Measurements from ENCODE around the gene RGSL1. TPM values are rescaled to one million over a fixed set of nuclear protein-coding genes. Genes with fewer than 3 reads are reported as not detected.
A peak's percentile ranks its signal among the peaks of the same experiment; 100 is the strongest.

RGSL1 gene
- total and polyA plus RNA-seq, 3 experiments from 2014 or later = not detected

GRCh38 chr1:182587666-182588499 lies 137.9 kb downstream of the RGSL1 start:
- Mint-ChIP-seq H3K36me3 (peaks cover 11 to 51% (median 19%) of the 10 kb centered on the region in 3 donors), H3K4me3 (peak overlapping the region; percentile 92 to 99 (median 97)), H3K27ac (peak overlapping the region; percentile 98 to 100 (median 100)), H3K27me3 (peaks cover 0 to 3% of the 10 kb centered on the region in 2 donors), H3K4me1 (peaks cover 54 to 68% (median 64%) of the 10 kb centered on the region in 3 donors), H3K9me3 (no peaks in the 10 kb centered on the region)
- Histone ChIP-seq H3K4me1 (ENCODE audit: insufficient read depth, low read length) (peaks cover 47% of the 10 kb centered on the region), H3K27me3 (ENCODE audit: insufficient read depth, low read length, poor library complexity, severe bottlenecking) (no peaks in the 10 kb centered on the region), H3K27ac (ENCODE audit: low read depth, low read length) (peak overlapping the region; percentile 99), H3K9me3 (ENCODE audit: low read length) (no peaks in the 10 kb centered on the region), H3K4me3 (ENCODE audit: low read length) (peak overlapping the region; percentile 90), H3K36me3 (ENCODE audit: insufficient read depth, low read length) (peaks cover 4% of the 10 kb centered on the region)
- ChIA-PET CTCF (interaction anchor here (1.8 to 4.5 kb wide), 3 partner anchors 12 to 200 kb away, joined by 7 to 44 read pairs (median 9); no protein-coding TSS in a partner anchor), POLR2A (interaction anchor here (0.8 to 1.9 kb wide), 4 partner anchors 13 to 252 kb away, joined by 3 to 7 read pairs (median 6); partner anchors contain the start of gene NPL)
- DNase-seq = no peak

GRCh38 chr1:182588500-182589396 lies 138.8 kb downstream of the RGSL1 start, which contains the start of gene RNASEL:
Gene RNASEL (minus strand): TSS chr1:182589256. CDS start chr1:182586806, 2,450 bp downstream.
- Mint-ChIP-seq H3K27me3 (peaks cover 0 to 3% of the 10 kb centered on the region in 2 donors), H3K36me3 (peaks cover 11 to 42% (median 12%) of the 10 kb centered on the region in 3 donors), H3K27ac (peak within 1 kb of the TSS; percentile 98 to 100 (median 100)), H3K4me3 (peak within 1 kb of the TSS; percentile 92 to 99 (median 97)), H3K9me3 (no peaks in the 10 kb centered on the region), H3K4me1 (peaks cover 45 to 59% (median 56%) of the 10 kb centered on the region in 3 donors)
- Histone ChIP-seq H3K4me1 (ENCODE audit: insufficient read depth, low read length) (peaks cover 38% of the 10 kb centered on the region), H3K27me3 (ENCODE audit: insufficient read depth, low read length, poor library complexity, severe bottlenecking) (no peaks in the 10 kb centered on the region), H3K36me3 (ENCODE audit: insufficient read depth, low read length) (no peaks in the 10 kb centered on the region), H3K4me3 (ENCODE audit: low read length) (peak within 1 kb of the TSS; percentile 90), H3K27ac (ENCODE audit: low read depth, low read length) (peak within 1 kb of the TSS; percentile 99), H3K9me3 (ENCODE audit: low read length) (no peaks in the 10 kb centered on the region)
- CTCF ChIA-PET = interaction anchor here (1.3 to 4.5 kb wide), 4 partner anchors 11 to 199 kb away, joined by 6 to 44 read pairs (median 8); no protein-coding TSS in a partner anchor
- POLR2A ChIA-PET = interaction anchor here (0.8 to 1.9 kb wide), 6 partner anchors 12 to 258 kb away, joined by 3 to 7 read pairs (median 4); partner anchors contain the start of gene NPL
- peak; percentile 41 to 74 (median 64) for DNase-seq

- Mint-ChIP-seq H3K9me3 (no peaks in the 10 kb centered on the region), H3K4me3 (peak overlapping the region; percentile 92 to 99 (median 97)), H3K4me1 (peaks cover 38 to 52% (median 48%) of the 10 kb centered on the region in 3 donors), H3K27ac (peak overlapping the region; percentile 98 to 100 (median 100)), H3K27me3 (peaks cover 2 to 3% of the 10 kb centered on the region in 2 donors), H3K36me3 (peaks cover 7 to 35% (median 11%) of the 10 kb centered on the region in 3 donors)
- Histone ChIP-seq H3K27ac (ENCODE audit: low read depth, low read length) (no peak overlapping the region), H3K4me3 (ENCODE audit: low read length) (peak overlapping the region; percentile 90), H3K27me3 (ENCODE audit: insufficient read depth, low read length, poor library complexity, severe bottlenecking) (no peaks in the 10 kb centered on the region), H3K4me1 (ENCODE audit: insufficient read depth, low read length) (peaks cover 31% of the 10 kb centered on the region), H3K36me3 (ENCODE audit: insufficient read depth, low read length) (no peaks in the 10 kb centered on the region), H3K9me3 (ENCODE audit: low read length) (no peaks in the 10 kb centered on the region)
- ChIA-PET CTCF (interaction anchor here (1.3 to 4.5 kb wide), 4 partner anchors 10 to 198 kb away, joined by 6 to 44 read pairs (median 8); no protein-coding TSS in a partner anchor), POLR2A (interaction anchor here (1.3 to 1.9 kb wide), 4 partner anchors 12 to 250 kb away, joined by 3 to 7 read pairs (median 6); no protein-coding TSS in a partner anchor)
- no peak for DNase-seq
Observed at GRCh38 chr1:182589520-182589919, 139.6 kb downstream of the RGSL1 start.

- no peaks in the 10 kb centered on the region for H3K36me3 ChIP-seq (ENCODE audit: insufficient read depth, low read length)
- ChIA-PET POLR2A (interaction anchor here (1.3 kb wide), 1 partner anchor 199 kb away, joined by 3 read pairs; no protein-coding TSS in a partner anchor), CTCF (interaction anchor here (4.5 kb wide), 1 partner anchor 10 kb away, joined by 44 read pairs; no protein-coding TSS in a partner anchor)
- no peaks in the 10 kb centered on the region for H3K27me3 ChIP-seq (ENCODE audit: insufficient read depth, low read length, poor library complexity, severe bottlenecking)
- DNase-seq = no peak
- Mint-ChIP-seq H3K4me1 (peaks cover 34 to 48% (median 44%) of the 10 kb centered on the region in 3 donors), H3K27ac (peak overlapping the region; percentile 39 to 100 (median 100)), H3K36me3 (peaks cover 7 to 31% (median 11%) of the 10 kb centered on the region in 3 donors), H3K9me3 (no peaks in the 10 kb centered on the region), H3K4me3 (peak overlapping the region; percentile 92 to 99 (median 97)), H3K27me3 (peaks cover 2 to 3% of the 10 kb centered on the region in 2 donors)
- no peak overlapping the region for H3K4me3 ChIP-seq (ENCODE audit: low read length)
- peaks cover 27% of the 10 kb centered on the region for H3K4me1 ChIP-seq (ENCODE audit: insufficient read depth, low read length)
- H3K27ac ChIP-seq (ENCODE audit: low read depth, low read length) = no peak overlapping the region
- no peaks in the 10 kb centered on the region for H3K9me3 ChIP-seq (ENCODE audit: low read length)
Observed at GRCh38 chr1:182589931-182590330, 140.0 kb downstream of the RGSL1 start.

GRCh38 chr1:182595641-182596240 lies 145.8 kb downstream of the RGSL1 start:
- ChIA-PET CTCF (interaction anchor here (0.8 to 10.3 kb wide), 12 partner anchors 9 to 249 kb away, joined by 3 to 306 read pairs (median 3); partner anchors contain the start of gene NPL), POLR2A (no interaction called here)
- Mint-ChIP-seq H3K27ac (peak overlapping the region in 1 of 8 donors; percentile 33), H3K4me3 (no peak overlapping the region), H3K9me3 (no peaks in the 10 kb centered on the region), H3K27me3 (peaks cover 3 to 7% of the 10 kb centered on the region in 2 donors), H3K4me1 (peaks cover 0 to 5% (median 3%) of the 10 kb centered on the region in 3 donors), H3K36me3 (peaks cover 0 to 1% (median 0%) of the 10 kb centered on the region in 3 donors)
- DNase-seq = peak; percentile 41 to 67 (median 52)
- Histone ChIP-seq H3K4me1 (ENCODE audit: insufficient read depth, low read length) (no peaks in the 10 kb centered on the region), H3K27me3 (ENCODE audit: insufficient read depth, low read length, poor library complexity, severe bottlenecking) (no peaks in the 10 kb centered on the region), H3K36me3 (ENCODE audit: insufficient read depth, low read length) (no peaks in the 10 kb centered on the region), H3K9me3 (ENCODE audit: low read length) (no peaks in the 10 kb centered on the region), H3K27ac (ENCODE audit: low read depth, low read length) (no peak overlapping the region), H3K4me3 (ENCODE audit: low read length) (no peak overlapping the region)

- Mint-ChIP-seq H3K36me3 (peaks cover 0 to 1% (median 0%) of the 10 kb centered on the region in 3 donors), H3K4me3 (no peak overlapping the region), H3K9me3 (no peaks in the 10 kb centered on the region), H3K27me3 (peaks cover 1 to 7% of the 10 kb centered on the region in 2 donors), H3K27ac (peak overlapping the region in 1 of 8 donors; percentile 51), H3K4me1 (peaks cover 0 to 5% (median 3%) of the 10 kb centered on the region in 3 donors)
- ChIA-PET POLR2A (interaction anchor here (0.7 kb wide), 1 partner anchor 243 kb away, joined by 7 read pairs; no protein-coding TSS in a partner anchor), CTCF (interaction anchor here (0.7 to 10.3 kb wide), 5 partner anchors 8 to 265 kb away, joined by 3 to 306 read pairs (median 7); partner anchors contain the start of genes NPL and RNASEL)
- Histone ChIP-seq H3K27me3 (ENCODE audit: insufficient read depth, low read length, poor library complexity, severe bottlenecking) (no peaks in the 10 kb centered on the region), H3K4me1 (ENCODE audit: insufficient read depth, low read length) (peaks cover 6% of the 10 kb centered on the region), H3K4me3 (ENCODE audit: low read length) (no peak overlapping the region), H3K9me3 (ENCODE audit: low read length) (no peaks in the 10 kb centered on the region), H3K36me3 (ENCODE audit: insufficient read depth, low read length) (no peaks in the 10 kb centered on the region), H3K27ac (ENCODE audit: low read depth, low read length) (no peak overlapping the region)
- no peak for DNase-seq
Observed at GRCh38 chr1:182596934-182597333, 147.0 kb downstream of the RGSL1 start.
